Inflammatory macrophage (primary cell): Measurements from ENCODE around the gene PTPRO.

Source experiments
- DNase-seq, 2 donors: peaks; one replicate each; pipeline ENCODE4 v3.0.0-alpha.2; 2020 to 2022

PTPRO gene

DNA sequence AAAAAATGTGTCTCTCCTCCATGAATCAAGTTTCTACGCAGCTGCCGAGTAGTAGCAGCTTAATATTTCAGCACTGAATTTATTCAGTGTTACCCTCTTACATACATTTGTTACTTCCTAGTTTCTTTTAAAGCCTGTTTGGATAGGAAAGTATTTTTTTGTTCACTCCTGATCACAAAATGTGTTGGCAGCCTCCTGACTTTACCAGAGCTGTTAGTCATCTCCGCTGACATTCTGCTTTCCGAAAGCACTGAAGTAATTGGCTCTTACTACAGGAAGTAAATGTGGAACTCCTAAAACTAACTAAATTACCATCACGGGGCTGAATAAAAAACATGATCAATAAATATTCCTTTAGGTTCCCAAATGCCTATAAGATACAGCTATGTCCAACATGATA lies 241.4 kb downstream of the PTPRO start:
- DNase-seq = peak; percentile 91 to 92

- no peak for DNase-seq
Measured at GRCh38 chr12:15574353-15574752, 252.0 kb downstream of the PTPRO start.

DNA sequence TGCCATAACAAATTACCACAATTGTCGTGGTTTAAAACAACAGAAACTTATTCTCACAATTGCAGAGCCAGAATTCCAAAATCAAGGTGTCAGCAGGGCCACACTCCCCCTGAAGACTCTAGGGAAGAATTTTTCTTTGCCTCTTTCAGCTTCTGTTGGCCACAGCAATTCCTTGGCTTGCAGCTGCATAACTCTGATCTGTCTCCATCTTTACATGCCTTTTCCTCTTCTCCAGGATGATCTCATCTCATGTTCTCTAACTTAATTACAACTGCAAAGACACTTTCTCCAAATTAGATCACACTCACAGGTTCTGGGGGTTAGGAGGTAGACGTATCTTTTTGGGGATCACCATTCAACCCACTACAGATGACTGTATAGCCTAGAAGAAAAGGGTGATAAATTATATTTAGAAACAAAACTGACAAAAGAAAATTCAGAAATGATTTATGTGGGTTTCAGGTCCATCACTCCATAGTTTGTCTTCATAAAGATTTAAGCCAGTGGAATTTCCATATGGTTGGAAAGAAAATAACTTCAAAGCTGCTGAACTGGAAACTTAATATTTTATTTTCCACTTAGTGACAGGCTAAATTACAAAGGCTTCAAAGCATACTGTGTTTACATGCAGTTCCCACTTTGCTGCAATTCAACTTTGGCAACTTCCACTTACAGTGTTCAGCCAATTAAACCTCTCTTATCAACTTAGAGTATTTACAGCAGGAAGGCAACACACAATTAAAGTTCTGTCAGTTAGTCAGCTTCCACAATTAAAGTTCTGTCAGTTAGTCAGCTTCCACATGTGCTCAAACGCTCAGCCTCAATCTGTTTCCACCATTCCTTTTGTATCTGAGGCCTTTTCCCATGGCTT lies 253.6 kb downstream of the PTPRO start:
- no peak for DNase-seq

DNA sequence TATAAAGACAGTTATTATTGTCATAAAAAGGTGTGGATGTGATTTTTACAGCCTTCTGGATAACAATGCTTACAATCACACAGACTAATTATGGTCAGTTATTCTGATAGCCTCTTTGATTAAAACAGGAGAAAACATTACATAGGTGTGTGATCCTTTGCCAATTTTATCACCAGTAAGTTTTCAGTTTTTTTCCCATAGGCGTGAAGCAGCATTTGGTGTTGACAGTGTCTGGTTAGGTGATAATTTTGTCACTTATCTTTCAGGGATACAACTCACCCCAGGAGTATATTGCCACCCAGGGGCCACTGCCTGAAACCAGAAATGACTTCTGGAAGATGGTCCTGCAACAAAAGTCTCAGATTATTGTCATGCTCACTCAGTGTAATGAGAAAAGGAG lies 258.1 kb downstream of the PTPRO start:
- no peak for DNase-seq

- no peak for DNase-seq
Measured at GRCh38 chr12:15581006-15581405, 258.7 kb downstream of the PTPRO start.

- DNase-seq = no peak
Measured at GRCh38 chr12:15583804-15584203, 261.5 kb downstream of the PTPRO start.

DNA sequence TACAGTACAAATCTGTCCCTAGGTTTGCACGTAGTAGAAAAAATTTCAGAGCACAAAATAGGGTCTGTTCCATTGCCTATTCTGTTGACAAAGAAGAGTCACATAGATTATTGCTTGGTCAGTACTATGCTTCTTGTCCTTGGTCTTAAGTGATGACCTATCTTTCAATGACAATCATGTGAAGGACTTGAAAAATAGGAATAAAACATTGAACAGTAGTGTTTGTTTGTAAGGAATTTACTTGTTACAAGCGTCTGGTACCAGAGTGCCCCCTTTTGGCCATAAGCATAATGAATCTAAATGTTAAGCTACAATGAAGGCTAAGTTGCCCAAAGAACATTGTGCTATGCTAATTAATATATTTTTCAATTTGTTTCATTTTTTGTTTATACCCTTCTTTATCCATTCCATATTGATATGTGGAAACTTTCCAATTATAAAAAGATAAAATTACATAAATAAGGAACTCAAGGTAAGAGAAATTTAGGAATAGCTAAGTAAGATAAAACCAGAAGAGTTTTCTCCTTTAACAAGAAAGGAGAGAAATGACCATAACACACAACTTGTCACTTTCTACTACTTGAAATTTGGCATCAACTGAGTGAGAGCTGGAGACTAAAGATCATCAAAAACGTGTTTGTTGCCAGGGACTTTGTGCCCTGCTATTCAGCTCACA lies 262.2 kb downstream of the PTPRO start:
- peak; percentile 53 to 68 for DNase-seq

GRCh38 chr12:15589328-15590032 lies 267.2 kb downstream of the PTPRO start:
- DNase-seq = no peak

- peak; percentile 60 to 71 for DNase-seq
Measured at GRCh38 chr12:15590180-15590826, 268.0 kb downstream of the PTPRO start.

DNA sequence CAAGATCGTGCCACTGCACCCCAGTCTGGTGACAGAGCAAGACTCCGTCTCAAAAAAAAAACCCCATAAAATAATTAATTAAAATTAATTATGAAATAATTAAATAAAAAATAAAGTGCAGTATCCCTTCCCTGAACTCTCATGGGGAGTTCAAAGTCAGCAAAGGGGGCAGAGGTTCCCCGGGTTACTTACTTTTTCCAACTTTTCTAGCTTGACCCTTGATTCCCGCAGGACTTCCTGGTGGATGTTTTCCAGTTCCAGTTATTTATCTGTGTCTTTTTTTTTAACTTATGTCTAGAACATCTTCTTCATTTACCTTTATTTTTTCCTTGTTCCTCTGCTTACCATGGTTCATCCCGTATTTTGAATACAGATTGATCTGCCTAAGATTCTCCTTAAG lies 269.5 kb downstream of the PTPRO start:
- no peak for DNase-seq

DNA sequence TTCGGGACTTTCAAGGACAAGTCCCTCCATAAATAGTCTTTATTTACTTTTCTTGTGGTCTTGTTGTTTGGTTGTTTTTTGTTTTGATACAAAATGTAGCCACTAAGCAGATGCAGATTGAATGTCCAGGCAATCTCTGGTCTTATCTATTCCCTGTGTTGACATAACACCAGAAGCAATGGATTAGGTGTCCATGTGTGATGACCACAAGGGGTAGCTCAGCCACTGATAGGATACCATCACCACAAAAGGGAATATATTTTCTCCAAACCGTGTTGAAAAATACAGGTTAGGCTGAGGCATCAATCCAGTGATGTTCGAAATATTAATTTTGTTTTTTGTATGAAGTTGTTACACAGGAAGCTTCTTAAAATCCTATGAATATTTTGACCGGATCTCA lies 270.6 kb downstream of the PTPRO start:
- no peak for DNase-seq

- no peak for DNase-seq
Measured at GRCh38 chr12:15596174-15596573, 273.9 kb downstream of the PTPRO start.

- DNase-seq = no peak
Measured at GRCh38 chr12:15597125-15597830, 275.0 kb downstream of the PTPRO start.

GRCh38 chr12:15599266-15600037 lies 277.1 kb downstream of the PTPRO start:
- no peak for DNase-seq

- no peak for DNase-seq
Measured at GRCh38 chr12:15600223-15600935, 278.1 kb downstream of the PTPRO start.

- DNase-seq = peak; percentile 75 to 77
Measured at GRCh38 chr12:15601210-15601800, 279.0 kb downstream of the PTPRO start.

DNA sequence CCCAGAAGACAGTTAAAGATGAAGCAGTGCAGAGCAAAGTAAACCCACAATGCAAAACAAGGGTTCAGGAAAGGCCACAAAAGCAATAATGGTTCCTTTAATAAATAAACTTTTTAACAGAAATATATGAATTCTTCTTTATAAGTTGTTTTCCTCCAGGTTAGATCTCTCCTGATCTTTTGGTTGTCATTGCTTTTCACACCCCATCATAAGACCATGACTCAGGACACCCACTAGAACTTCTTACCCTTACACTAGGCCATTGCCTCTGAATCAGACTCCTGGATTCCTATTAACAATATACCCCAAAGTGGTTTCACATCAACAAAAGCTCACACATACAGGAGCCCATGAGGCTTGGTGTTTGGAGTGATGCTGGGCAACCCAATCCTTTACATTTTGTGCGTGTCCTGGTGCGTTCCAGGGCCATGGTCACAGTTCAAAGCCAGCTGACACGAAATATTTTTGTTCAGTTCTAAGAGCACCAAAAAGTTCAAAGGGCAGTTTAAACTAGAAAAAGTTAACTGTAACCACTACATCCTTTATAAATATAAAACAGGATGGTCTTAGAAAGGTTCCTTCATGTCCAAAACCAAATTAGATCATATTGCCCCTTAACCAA lies 279.9 kb downstream of the PTPRO start:
- DNase-seq = peak in 1 of 2 donors; percentile 47

DNA sequence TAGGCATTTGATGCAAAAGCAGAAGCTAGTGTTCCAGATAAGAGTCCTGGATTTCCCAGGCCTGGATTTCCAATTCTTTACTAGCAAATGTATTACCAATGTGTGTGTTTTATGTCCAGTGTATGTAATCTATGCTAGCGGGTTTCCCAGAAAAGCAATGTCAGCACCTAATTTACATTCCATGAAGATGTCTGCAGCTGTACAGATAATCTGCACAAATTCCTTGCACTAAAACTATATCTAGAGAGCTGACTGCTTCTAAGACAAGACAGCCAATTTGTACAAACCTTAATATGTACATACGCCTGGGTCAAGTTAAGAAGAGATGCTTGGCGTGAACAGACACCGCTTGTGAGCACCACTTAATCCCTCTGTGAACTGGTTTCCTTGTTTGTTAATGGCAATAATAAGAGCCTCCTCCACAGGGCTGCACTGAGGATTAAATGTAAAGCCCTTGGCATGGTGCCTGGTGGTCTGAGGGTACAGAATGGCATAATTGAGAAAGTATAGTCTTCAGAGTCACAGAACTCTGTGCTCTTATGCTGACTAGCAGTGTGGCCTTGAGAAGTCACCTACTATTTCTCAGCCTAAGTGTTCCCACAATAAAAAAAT lies 281.3 kb downstream of the PTPRO start:
- no peak for DNase-seq

DNA sequence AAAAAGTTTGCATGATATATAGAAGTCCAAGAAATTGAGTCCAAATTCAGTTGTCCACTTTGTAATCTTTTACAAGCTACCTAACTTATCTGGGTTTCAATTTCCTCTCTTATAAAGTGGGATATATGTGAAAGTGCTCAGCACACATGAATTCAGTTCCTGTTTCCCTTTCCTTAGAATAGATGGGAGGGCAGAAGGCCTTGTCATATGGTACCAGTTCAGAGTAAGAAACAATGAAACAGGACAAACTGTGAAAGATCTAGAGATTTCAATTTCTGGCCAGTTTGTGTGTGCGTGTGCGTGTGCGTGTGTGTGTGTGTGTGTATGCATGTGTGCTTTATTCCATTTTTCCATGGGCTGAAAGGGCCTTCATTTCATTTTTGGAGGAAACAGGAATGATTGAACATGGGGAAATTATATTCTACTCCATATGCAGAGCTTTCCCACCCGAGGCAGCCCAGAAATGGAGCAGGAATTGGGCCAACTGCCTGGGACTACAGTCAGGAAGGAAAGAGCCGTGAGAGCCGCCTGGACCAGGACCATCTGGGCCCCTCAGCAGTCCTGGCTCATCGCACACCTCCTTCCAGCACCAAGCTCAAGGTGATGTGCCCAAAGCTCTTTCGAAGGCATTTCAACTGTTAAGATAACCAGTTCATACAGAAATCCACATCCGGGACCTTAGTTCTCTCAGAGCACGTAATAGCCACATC lies 283.7 kb downstream of the PTPRO start:
- peak; percentile 27 to 37 for DNase-seq
